Uterus (tissue), 2 donors: ENCODE data around the gene ID3.

Source experiments
- POLR2A ChIP-seq, 2 donors: fragments of 450-650 bp; IDR thresholded peaks; one replicate each; pipeline ENCODE4 v1.6.1; 2016; ENCODE audit warnings: antibody characterized with exemption in 2 of 2, mild to moderate bottlenecking in 1 of 2, moderate library complexity in 1 of 2
- TF ChIP-seq, protein P1 (sequence below), 4 experiments: fragments of 200-600 bp in 2 of 4; fragments of 450-650 bp in 2 of 4; sonication (generic) in 2 of 4; IDR thresholded peaks; one replicate each; pipeline ENCODE4 v1.5.1; 2016 to 2019; ENCODE audit warnings: antibody characterized with exemption in 4 of 4, mild to moderate bottlenecking in 2 of 4, moderate library complexity in 1 of 4

DNA sequence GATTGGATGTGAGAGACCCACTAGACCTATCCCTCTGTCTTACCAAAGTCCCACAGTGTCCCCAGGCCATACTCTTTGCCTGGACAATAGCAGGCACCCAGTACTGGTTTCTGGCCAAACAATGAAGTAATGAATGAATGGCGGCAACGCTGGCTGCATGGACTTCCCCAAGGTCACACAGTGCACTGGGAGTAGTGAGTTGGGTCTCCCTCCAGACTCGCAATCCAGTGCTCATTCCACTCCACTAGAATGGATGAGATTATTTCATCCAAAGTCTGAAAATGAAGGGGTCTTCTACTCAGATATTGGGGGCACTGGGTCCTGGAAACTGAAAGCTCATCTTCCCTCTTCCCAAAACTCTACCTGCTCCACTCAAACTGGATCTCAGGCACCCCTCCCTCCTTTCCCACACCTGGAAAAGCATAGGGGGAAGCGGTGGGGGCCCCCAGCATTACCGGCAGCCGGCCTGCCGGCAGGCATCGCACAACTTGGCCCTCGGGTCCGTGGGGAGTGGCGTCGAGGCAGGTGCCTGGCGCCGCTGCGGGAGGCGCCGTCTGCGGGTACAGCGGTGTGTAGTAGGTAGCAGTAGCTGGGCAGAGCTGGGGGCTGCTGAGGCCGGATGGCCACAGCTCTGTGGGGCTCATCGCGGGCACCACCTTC, 29.1 kb downstream of the ID3 start:
- TF ChIP-seq POLR2A (IDR thresholded peaks at IDR 0.05) = no peak
- TF ChIP-seq, protein P1, sequence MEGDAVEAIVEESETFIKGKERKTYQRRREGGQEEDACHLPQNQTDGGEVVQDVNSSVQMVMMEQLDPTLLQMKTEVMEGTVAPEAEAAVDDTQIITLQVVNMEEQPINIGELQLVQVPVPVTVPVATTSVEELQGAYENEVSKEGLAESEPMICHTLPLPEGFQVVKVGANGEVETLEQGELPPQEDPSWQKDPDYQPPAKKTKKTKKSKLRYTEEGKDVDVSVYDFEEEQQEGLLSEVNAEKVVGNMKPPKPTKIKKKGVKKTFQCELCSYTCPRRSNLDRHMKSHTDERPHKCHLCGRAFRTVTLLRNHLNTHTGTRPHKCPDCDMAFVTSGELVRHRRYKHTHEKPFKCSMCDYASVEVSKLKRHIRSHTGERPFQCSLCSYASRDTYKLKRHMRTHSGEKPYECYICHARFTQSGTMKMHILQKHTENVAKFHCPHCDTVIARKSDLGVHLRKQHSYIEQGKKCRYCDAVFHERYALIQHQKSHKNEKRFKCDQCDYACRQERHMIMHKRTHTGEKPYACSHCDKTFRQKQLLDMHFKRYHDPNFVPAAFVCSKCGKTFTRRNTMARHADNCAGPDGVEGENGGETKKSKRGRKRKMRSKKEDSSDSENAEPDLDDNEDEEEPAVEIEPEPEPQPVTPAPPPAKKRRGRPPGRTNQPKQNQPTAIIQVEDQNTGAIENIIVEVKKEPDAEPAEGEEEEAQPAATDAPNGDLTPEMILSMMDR (IDR thresholded peaks at IDR 0.05) = no peak
